Activated CD4-positive, alpha-beta T cell treated with anti-CD3 and anti-CD28 coated beads, Interleukin-2, amount 50 U/mL, for 1 hour (primary cell): Measurements from ENCODE around the gene CD24.

Source experiments
- DNase-seq: peaks from one replicate; pipeline ENCODE4 v3.0.0-alpha.2; 2020

Gene CD24

GRCh38 chr6:106967936-106968555, 6.5 kb downstream of the CD24 start:
- DNase-seq: no peak

DNA sequence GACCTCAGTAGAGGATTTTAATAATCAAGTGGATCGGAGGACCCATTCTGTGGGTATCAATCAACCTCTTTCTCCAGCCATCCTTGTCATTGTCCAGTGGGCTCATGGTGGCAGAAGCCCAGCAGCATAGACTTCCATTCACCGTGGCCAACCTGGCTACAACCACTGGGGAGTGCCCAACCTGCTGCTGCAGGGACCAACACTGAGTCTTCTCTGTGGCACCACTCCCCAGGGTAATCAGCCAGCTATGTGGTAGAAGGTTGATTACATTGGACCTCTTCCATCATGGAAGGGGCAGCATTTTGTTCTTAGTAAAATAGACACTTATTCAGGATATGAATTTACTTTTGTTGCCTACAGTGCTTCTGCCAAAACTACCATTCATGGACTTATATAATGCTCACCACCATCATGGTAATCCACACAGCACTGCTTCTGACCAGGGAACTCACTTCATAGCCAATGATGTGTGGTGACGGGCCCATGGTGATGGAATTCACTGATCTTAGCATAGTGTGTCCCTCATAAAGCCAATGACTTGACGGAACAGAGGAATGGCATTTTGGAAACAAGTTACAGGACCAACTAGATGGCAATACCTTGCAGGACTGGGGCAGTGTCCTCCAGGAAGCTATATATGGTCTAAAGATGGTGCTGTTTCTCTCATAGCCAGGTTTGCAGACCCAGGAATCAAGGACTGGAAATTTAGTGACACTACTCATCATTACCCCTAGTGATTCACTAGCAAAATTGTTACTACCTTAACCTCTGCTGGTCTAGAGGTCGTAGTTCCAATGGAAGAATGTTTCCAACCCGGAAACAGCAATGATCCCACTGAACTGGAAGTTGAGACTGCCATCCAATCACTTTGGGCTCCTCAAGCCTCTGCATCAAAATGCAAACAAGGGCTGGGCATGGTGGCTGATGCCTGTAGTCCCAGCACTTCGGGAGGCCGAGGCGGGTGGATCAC, 7.6 kb downstream of the CD24 start:
- DNase-seq: no peak

- no peak for DNase-seq
Observed at GRCh38 chr6:106966229-106966628, 8.3 kb downstream of the CD24 start.

GRCh38 chr6:106964954-106965353, 9.6 kb downstream of the CD24 start:
- DNase-seq: no peak

DNA sequence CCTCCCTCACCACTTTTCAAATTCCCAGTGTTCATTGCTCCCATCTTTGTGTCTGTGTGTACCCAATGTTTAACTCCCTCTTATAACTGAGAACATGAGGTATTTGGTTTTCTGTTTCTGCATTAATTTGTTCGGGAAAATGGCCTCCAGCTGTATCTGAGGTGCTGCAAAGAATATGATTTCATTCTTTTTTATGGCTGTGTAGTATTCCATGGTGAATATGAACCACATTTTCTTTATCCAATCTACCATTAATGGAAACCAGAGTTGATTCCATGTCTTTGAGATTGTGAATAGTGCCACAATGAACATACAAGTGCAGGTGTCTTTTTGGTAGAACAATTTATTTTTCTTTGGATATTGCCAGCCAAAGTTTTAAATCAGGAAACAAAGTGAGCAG, 10.4 kb downstream of the CD24 start:
- DNase-seq: no peak

- no peak for DNase-seq
Observed at GRCh38 chr6:106963544-106963943, 11.0 kb downstream of the CD24 start.

DNA sequence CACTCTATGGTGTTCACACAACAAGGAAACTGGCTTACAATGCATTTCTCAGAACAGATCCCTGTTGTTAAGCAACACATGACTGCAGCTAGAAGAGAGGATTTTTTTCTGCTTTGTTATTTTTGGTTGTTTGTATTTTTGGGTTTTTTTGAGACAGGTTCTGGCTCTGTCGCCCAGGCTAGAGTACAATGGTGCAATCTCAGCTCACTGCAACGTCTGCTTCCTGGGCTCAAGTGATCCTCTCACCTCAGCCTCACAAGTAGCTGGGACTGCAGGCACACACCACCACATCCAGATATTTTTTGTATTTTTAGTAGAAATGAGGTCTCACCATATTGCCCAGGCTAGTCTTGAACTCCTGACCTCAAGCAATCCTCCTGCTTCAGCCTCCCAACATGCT, 12.7 kb downstream of the CD24 start:
- no peak for DNase-seq

DNA sequence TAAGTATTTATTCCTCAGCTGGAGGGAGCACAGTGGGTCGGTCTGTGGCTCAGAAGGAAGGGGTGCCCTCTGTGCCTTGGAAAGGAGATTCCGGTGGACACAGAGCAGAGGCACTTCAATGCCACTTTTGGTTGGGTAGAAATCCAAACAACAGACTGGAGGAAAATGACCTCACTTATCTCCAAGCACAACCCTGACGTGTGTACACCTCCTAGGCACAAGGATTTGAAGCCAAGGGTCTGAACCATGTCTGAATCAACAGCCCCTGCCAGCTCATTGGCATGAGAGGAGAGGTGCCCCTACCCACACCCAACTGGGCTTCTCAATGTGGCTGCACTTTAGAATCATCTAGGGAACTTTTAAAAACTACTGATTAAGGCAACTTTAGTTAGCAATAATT, 13.4 kb downstream of the CD24 start:
- no peak for DNase-seq

- no peak for DNase-seq
Observed at GRCh38 chr6:106959985-106960384, 14.5 kb downstream of the CD24 start.

GRCh38 chr6:106939848-106940247, 34.7 kb downstream of the CD24 start:
- no peak for DNase-seq

GRCh38 chr6:106939208-106939607, 35.3 kb downstream of the CD24 start:
- no peak for DNase-seq

DNA sequence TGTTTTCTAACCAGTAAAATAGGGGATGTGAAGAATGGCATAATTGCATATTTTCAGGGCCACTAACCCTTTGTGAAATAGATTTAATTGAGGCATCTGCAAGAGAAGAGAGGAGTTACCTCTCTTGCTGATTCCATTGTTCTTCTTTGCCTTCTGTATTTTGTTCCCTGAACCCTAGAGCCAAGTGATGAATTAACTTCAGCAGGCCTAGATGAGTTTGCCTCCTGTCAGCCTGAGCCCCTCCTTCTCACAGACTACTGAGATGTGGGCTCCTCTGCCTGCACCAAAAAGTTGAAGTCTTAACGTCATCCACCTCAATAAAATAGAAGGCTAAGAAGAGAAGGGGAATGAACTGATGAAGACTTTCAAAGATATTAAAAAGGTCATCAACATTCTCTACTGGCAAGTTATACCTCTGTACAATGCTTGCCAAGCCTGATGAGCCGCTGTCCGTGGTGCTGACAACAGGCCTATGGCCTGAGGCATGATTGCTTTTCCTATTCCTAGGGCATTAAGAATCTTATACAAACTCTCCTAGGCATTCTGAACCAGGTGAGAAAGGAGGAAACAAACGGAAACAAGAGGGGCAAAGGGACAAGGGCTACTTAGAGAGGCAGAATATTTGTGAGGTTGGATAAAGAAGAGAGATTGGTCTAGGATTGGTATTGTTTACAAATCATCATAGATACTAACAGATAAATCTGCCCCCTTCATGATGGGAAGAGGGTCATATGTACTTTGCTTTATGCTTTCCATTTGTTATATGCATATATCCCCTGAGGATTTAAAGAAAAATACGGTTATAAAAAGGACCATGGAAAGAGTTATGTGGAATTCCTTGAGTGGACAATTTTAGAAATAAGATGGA, 46.8 kb downstream of the CD24 start:
- peak; percentile 7 for DNase-seq

GRCh38 chr6:106925948-106926347, 48.6 kb downstream of the CD24 start:
- no peak for DNase-seq

- DNase-seq: no peak
Observed at GRCh38 chr6:106924694-106925523, 49.6 kb downstream of the CD24 start.

- no peak for DNase-seq
Observed at GRCh38 chr6:106922626-106923025, 51.9 kb downstream of the CD24 start.
